ENCODE measurements around the gene OLFM2.
A peak's percentile ranks its signal among the peaks of the same experiment; 100 is the strongest.
"Not testable (repeated sequence)": the region's sequence is repeated elsewhere in the genome, so short reads cannot be mapped to it uniquely, and the experiment has no call there.

Gene OLFM2

GRCh38 chr19:9935506-9936325 is 599 bp downstream of the OLFM2 start:
- Histone ChIP-seq H3K27ac (no peak overlapping the region), H3K4me1 (peaks cover 0 to 38% (median 22%) of the 10 kb centered on the region in 4 donors), H3K4me3 (peak overlapping the region; percentile 18 to 35), H3K9me3 (no peaks in the 10 kb centered on the region), H3K27me3 (peaks cover 4 to 62% of the 10 kb centered on the region in 2 donors), H3K36me3 (no peaks in the 10 kb centered on the region)
- TF ChIP-seq, protein P1, sequence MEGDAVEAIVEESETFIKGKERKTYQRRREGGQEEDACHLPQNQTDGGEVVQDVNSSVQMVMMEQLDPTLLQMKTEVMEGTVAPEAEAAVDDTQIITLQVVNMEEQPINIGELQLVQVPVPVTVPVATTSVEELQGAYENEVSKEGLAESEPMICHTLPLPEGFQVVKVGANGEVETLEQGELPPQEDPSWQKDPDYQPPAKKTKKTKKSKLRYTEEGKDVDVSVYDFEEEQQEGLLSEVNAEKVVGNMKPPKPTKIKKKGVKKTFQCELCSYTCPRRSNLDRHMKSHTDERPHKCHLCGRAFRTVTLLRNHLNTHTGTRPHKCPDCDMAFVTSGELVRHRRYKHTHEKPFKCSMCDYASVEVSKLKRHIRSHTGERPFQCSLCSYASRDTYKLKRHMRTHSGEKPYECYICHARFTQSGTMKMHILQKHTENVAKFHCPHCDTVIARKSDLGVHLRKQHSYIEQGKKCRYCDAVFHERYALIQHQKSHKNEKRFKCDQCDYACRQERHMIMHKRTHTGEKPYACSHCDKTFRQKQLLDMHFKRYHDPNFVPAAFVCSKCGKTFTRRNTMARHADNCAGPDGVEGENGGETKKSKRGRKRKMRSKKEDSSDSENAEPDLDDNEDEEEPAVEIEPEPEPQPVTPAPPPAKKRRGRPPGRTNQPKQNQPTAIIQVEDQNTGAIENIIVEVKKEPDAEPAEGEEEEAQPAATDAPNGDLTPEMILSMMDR (IDR thresholded peaks at IDR 0.05): no peak
- intact Hi-C loops (cut with DNase I; ENCODE audit: low total_unique reads): loop anchor here (2.0 kb wide), 1 partner anchor 63 kb away; no protein-coding TSS in a partner anchor
- no peak for DNase-seq

DNA sequence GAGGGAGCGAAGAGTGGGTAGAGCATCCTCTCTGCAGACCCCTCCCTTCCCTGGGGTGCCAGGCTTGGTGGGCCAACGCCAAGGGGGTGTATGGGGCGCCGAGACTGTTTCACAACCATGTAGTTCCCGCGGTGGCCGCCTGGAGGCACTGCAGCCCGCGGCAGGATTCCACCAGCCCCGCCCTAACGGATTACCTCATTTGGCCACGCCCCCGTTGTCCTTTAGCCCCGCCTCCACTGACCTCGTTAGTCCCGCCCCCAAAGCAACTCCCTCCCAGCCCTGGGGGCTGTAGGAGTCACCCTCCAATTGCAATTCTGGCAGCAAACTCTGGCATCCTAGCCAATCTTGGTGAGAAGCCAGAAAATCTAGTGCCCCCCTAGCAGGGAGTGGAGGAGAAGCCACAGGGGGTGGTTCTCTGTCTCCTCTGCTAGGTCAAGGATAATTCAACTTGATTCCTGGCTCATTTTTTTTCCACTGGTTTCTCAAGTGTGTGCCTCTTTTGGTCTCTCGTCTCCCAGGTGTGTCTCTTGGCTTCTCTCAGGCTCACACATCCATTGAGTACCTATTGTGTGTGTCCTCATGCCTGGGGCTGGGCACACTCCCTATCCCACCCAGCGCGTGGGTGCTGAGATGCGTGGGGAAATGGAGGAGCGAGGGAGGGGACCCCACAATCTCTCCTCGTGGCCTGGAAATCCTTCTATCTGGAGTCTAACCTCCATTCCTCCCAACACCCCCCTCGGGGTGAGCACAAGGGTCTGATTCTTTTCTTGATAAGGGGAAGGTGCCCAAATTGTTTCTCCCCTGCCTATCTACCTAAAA is 2.0 kb downstream of the OLFM2 start:
- intact Hi-C loops (cut with DNase I; ENCODE audit: low total_unique reads): loop anchor here (1.0 to 2.0 kb wide), 2 partner anchors 64 to 93 kb away; no protein-coding TSS in a partner anchor
- DNase-seq: peak; percentile 62 to 77
- TF ChIP-seq, protein P1 (IDR thresholded peaks at IDR 0.05): peak; percentile 76 to 81
- no peaks in the 10 kb centered on the region for H3K9me3 ChIP-seq
- no peak overlapping the region for H3K27ac ChIP-seq
- H3K36me3 ChIP-seq: no peaks in the 10 kb centered on the region
- H3K4me3 ChIP-seq: no peak overlapping the region
- H3K4me1 ChIP-seq: peaks cover 0 to 38% (median 22%) of the 10 kb centered on the region in 4 donors
- H3K27me3 ChIP-seq: peaks cover 4 to 62% of the 10 kb centered on the region in 2 donors

GRCh38 chr19:9932835-9933234 is 3.5 kb downstream of the OLFM2 start:
- no peaks in the 10 kb centered on the region for H3K9me3 ChIP-seq
- TF ChIP-seq, protein P1 (IDR thresholded peaks at IDR 0.05): no peak
- DNase-seq: no peak
- no peak overlapping the region for H3K27ac ChIP-seq
- peaks cover 4 to 62% of the 10 kb centered on the region in 2 donors for H3K27me3 ChIP-seq
- intact Hi-C loops (cut with DNase I; ENCODE audit: low total_unique reads): no loop called here
- no peak overlapping the region for H3K4me3 ChIP-seq
- H3K4me1 ChIP-seq: peaks cover 0 to 38% (median 22%) of the 10 kb centered on the region in 4 donors
- H3K36me3 ChIP-seq: no peaks in the 10 kb centered on the region

GRCh38 chr19:9931629-9932028 is 4.7 kb downstream of the OLFM2 start:
- TF ChIP-seq, protein P1 (IDR thresholded peaks at IDR 0.05): no peak
- DNase-seq: no peak
- H3K9me3 ChIP-seq: no peaks in the 10 kb centered on the region
- H3K27me3 ChIP-seq: peaks cover 4 to 55% of the 10 kb centered on the region in 2 donors
- no peak overlapping the region for H3K27ac ChIP-seq
- H3K4me1 ChIP-seq: peaks cover 0 to 32% (median 20%) of the 10 kb centered on the region in 4 donors
- no peaks in the 10 kb centered on the region for H3K36me3 ChIP-seq
- H3K4me3 ChIP-seq: no peak overlapping the region
- intact Hi-C loops (cut with DNase I; ENCODE audit: low total_unique reads): loop anchor here (2.0 kb wide), 1 partner anchor 317 kb away; no protein-coding TSS in a partner anchor

GRCh38 chr19:9923440-9923839 is 12.9 kb downstream of the OLFM2 start:
- Histone ChIP-seq H3K4me3 (no peak overlapping the region), H3K4me1 (no peaks in the 10 kb centered on the region), H3K27ac (no peak overlapping the region), H3K9me3 (no peaks in the 10 kb centered on the region), H3K27me3 (peaks cover 0 to 19% of the 10 kb centered on the region in 2 donors), H3K36me3 (no peaks in the 10 kb centered on the region)
- TF ChIP-seq, protein P1 (IDR thresholded peaks at IDR 0.05): no peak
- intact Hi-C loops (cut with DNase I; ENCODE audit: low total_unique reads): no loop called here
- no peak for DNase-seq

DNA sequence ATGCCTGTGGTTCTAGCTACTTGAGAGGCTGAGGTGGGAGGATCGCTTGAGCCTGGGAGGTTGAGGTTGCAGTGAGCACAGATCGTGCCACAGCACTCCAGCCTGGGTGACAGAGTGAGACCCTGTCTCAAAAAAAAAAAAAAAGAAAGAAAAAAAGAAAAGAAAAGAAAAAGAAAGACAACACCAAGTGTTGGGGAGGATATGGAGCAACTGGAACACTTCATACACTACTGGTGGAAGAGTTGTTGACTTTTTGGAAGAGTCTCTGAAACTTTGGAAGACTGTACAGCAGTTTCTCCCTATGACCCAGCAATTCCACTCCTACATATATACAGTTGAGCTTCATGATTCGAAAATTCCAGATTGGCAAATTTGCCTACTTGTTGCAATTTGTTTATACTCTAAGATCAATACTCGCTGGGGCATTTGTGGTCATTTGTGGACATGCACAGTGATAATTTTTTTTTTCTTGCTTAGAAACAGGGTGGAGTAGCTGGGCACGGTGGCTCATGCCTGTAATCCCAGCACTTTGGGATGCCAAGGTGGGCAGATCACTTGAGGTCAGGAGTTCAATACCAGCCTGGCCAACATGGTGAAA is 13.4 kb downstream of the OLFM2 start:
- intact Hi-C loops (cut with DNase I; ENCODE audit: low total_unique reads); H3K4me1 ChIP-seq; H3K4me3 ChIP-seq; H3K36me3 ChIP-seq; H3K9me3 ChIP-seq; H3K27ac ChIP-seq; DNase-seq: not testable (repeated sequence)
- peaks cover 0 to 25% of the 10 kb centered on the region in 2 donors for H3K27me3 ChIP-seq
